Adrenal gland (tissue), 5 donors: Measurements from ENCODE around the gene DHODH.

Experiments used
- POLR2A ChIP-seq, 2 donors: fragments of 450-650 bp; IDR thresholded peaks; one replicate each; pipeline ENCODE4 v1.6.1; 2017; ENCODE audit warnings: antibody characterized with exemption in 2 of 2, mild to moderate bottlenecking in 2 of 2, moderate library complexity in 1 of 2
- TF ChIP-seq, protein P1 (sequence below), 6 experiments: fragments of 450-650 bp in 4 of 6; fragments of 200-600 bp in 2 of 6; sonication (generic) in 1 of 6; IDR thresholded peaks; 1 replicate in 5 of 6; 2 replicates in 1 of 6; pipeline versions ENCODE4 v1.5.1 to v1.8.0; 2016 to 2021; ENCODE audit warnings: antibody characterized with exemption in 6 of 6, mild to moderate bottlenecking in 2 of 6, moderate library complexity in 1 of 6
- donor health status: DM: no; HTN: no; CAD: no.

GRCh38 chr16:72051818-72052217, 43.3 kb downstream of the DHODH start:
- TF ChIP-seq POLR2A (IDR thresholded peaks at IDR 0.05): no peak
- TF ChIP-seq, protein P1, sequence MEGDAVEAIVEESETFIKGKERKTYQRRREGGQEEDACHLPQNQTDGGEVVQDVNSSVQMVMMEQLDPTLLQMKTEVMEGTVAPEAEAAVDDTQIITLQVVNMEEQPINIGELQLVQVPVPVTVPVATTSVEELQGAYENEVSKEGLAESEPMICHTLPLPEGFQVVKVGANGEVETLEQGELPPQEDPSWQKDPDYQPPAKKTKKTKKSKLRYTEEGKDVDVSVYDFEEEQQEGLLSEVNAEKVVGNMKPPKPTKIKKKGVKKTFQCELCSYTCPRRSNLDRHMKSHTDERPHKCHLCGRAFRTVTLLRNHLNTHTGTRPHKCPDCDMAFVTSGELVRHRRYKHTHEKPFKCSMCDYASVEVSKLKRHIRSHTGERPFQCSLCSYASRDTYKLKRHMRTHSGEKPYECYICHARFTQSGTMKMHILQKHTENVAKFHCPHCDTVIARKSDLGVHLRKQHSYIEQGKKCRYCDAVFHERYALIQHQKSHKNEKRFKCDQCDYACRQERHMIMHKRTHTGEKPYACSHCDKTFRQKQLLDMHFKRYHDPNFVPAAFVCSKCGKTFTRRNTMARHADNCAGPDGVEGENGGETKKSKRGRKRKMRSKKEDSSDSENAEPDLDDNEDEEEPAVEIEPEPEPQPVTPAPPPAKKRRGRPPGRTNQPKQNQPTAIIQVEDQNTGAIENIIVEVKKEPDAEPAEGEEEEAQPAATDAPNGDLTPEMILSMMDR (IDR thresholded peaks at IDR 0.05): no peak
